HS-27A (cell line): Measurements from ENCODE around the gene CAMK1.
A peak's percentile ranks its signal among the peaks of the same experiment; 100 is the strongest.

Experiments
- DNase-seq: peaks from one replicate; pipeline ENCODE4 v3.0.0-alpha.2; 2012; ENCODE audit warnings: low read depth, missing footprints

CAMK1 gene

GRCh38 chr3:9742560-9742959 lies 27.2 kb downstream of the CAMK1 start:
- no peak for DNase-seq

- no peak for DNase-seq
These were observed 30.6 kb downstream of the CAMK1 start for GRCh38 chr3:9739181-9739580.

GRCh38 chr3:9736831-9737230 lies 32.9 kb downstream of the CAMK1 start:
- DNase-seq, result no peak

- no peak for DNase-seq
These were observed 37.0 kb downstream of the CAMK1 start for GRCh38 chr3:9732740-9733115.

- DNase-seq, result no peak
These were observed 37.5 kb downstream of the CAMK1 start for GRCh38 chr3:9732080-9732739.

GRCh38 chr3:9731206-9732079 lies 38.3 kb downstream of the CAMK1 start, which contains the start of gene BRPF1:
BRPF1 (plus strand) TSS chr3:9731735; CDS start chr3:9734141, 2,406 bp downstream.
- peak; percentile 96 for DNase-seq

GRCh38 chr3:9730657-9731205 lies 39.0 kb downstream of the CAMK1 start:
- no peak for DNase-seq

- DNase-seq, result no peak
These were observed 40.3 kb downstream of the CAMK1 start for GRCh38 chr3:9729419-9729818.

GRCh38 chr3:9727743-9728142 lies 42.0 kb downstream of the CAMK1 start:
- DNase-seq, result no peak

- DNase-seq, result no peak
These were observed 42.6 kb downstream of the CAMK1 start for GRCh38 chr3:9727041-9727595.

- DNase-seq, result no peak
These were observed 43.8 kb downstream of the CAMK1 start for GRCh38 chr3:9725775-9726515.

- DNase-seq, result no peak
These were observed 48.1 kb downstream of the CAMK1 start for GRCh38 chr3:9721700-9722060.

- no peak for DNase-seq
These were observed 48.6 kb downstream of the CAMK1 start for GRCh38 chr3:9721015-9721699.

- no peak for DNase-seq
These were observed 51.6 kb downstream of the CAMK1 start for GRCh38 chr3:9718118-9718517.

GRCh38 chr3:9717563-9717962 lies 52.2 kb downstream of the CAMK1 start:
- DNase-seq, result no peak

GRCh38 chr3:9716801-9717555 lies 52.8 kb downstream of the CAMK1 start:
- DNase-seq, result no peak

GRCh38 chr3:9715764-9716437 lies 53.8 kb downstream of the CAMK1 start:
- DNase-seq, result peak; percentile 88

- DNase-seq, result no peak
These were observed 54.6 kb downstream of the CAMK1 start for GRCh38 chr3:9715136-9715535.

GRCh38 chr3:9713142-9713541 lies 56.6 kb downstream of the CAMK1 start:
- DNase-seq, result no peak

- no peak for DNase-seq
These were observed 57.3 kb downstream of the CAMK1 start for GRCh38 chr3:9712415-9712814.
